Measurements from ENCODE around the gene F2. TPM values are rescaled to one million over a fixed set of nuclear protein-coding genes. Genes with fewer than 3 reads are reported as not detected.

The F2 gene
- total and polyA plus RNA-seq, 2 of the 13 experiments (the other 11 are each of a cell fraction or from before 2014, with no cell fraction given): 330 to 801 TPM

Small RNA genes within 50 kb of the gene (microRNA-seq; reads per million reads assigned to microRNA genes)
- 8.2 reads per million, percentile 41 among the genes with 10 or more reads in this experiment for gene MIR5582

Small RNA genes within 50 kb of the gene (small RNA-seq; reads per million reads assigned to genes)
- gene MIR5582 (ENCODE audit: insufficient read depth in 2 of 3, insufficient read length in 3 of 3, low read depth in 2 of 3, low replicate concordance in 1 of 3) (0.31 to 179 (median 73.5) reads per million in 3 experiments), gene RF00573 (ENCODE audit: insufficient read depth in 2 of 3, insufficient read length in 3 of 3, low read depth in 2 of 3, low replicate concordance in 1 of 3) (0 reads per million in 3 experiments), gene SNORD67 (ENCODE audit: insufficient read depth in 2 of 3, insufficient read length in 3 of 3, low read depth in 2 of 3, low replicate concordance in 1 of 3) (65.1 to 577 (median 396) reads per million in 3 experiments)

Other genes starting within 250 kb of the F2 start
- 26.0 and 26.1 TPM in 2 replicates for gene AMBRA1, start 125.2 kb upstream of the F2 start, total RNA-seq (2016; rRNA removed; fragmentation: Illumina TruSeq; extraction: Trizol)
- 15.7 and 16.8 TPM in 2 replicates for gene AMBRA1, start 125.2 kb upstream of the F2 start, polyA plus RNA-seq (2011; rRNA removed)
- gene HARBI1, start 102.0 kb upstream of the F2 start, total RNA-seq (2016; rRNA removed; fragmentation: Illumina TruSeq; extraction: Trizol): 4.8 and 6.9 TPM in 2 replicates
- gene HARBI1, start 102.0 kb upstream of the F2 start, polyA plus RNA-seq (2011; rRNA removed): 2.5 and 3.0 TPM in 2 replicates
- gene ATG13, start 101.7 kb upstream of the F2 start, total RNA-seq (2016; rRNA removed; fragmentation: Illumina TruSeq; extraction: Trizol): 55.0 and 61.8 TPM in 2 replicates
- gene ATG13, start 101.7 kb upstream of the F2 start, polyA plus RNA-seq (2011; rRNA removed): 76.3 and 77.3 TPM in 2 replicates
- gene ARHGAP1, start 18.6 kb upstream of the F2 start, total RNA-seq (2016; rRNA removed; fragmentation: Illumina TruSeq; extraction: Trizol): 18.6 and 22.4 TPM in 2 replicates
- 30.3 and 30.7 TPM in 2 replicates for gene ARHGAP1, start 18.6 kb upstream of the F2 start, polyA plus RNA-seq (2011; rRNA removed)
- 8.3 and 12.5 TPM in 2 replicates for gene ZNF408, start 18.2 kb upstream of the F2 start, total RNA-seq (2016; rRNA removed; fragmentation: Illumina TruSeq; extraction: Trizol)
- gene ZNF408, start 18.2 kb upstream of the F2 start, polyA plus RNA-seq (2011; rRNA removed): 11.2 and 15.6 TPM in 2 replicates
- gene CKAP5, start 127.1 kb downstream of the F2 start, total RNA-seq (2016; rRNA removed; fragmentation: Illumina TruSeq; extraction: Trizol): 103 and 220 TPM in 2 replicates
- 62.2 and 79.2 TPM in 2 replicates for gene CKAP5, start 127.1 kb downstream of the F2 start, polyA plus RNA-seq (2011; rRNA removed)
- gene LRP4, start 199.3 kb downstream of the F2 start, total RNA-seq (2016; rRNA removed; fragmentation: Illumina TruSeq; extraction: Trizol): 6.8 and 13.3 TPM in 2 replicates
- 4.7 and 4.8 TPM in 2 replicates for gene LRP4, start 199.3 kb downstream of the F2 start, polyA plus RNA-seq (2011; rRNA removed)
- gene CSTPP1, start 217.5 kb downstream of the F2 start, total RNA-seq (2016; rRNA removed; fragmentation: Illumina TruSeq; extraction: Trizol): 14.6 and 15.7 TPM in 2 replicates
- 10.7 and 12.3 TPM in 2 replicates for gene CSTPP1, start 217.5 kb downstream of the F2 start, polyA plus RNA-seq (2011; rRNA removed)